ENCODE data around the gene MS4A15. TPM values are rescaled to one million over a fixed set of nuclear protein-coding genes. Genes with fewer than 3 reads are reported as not detected.

Gene MS4A15
- total and polyA plus RNA-seq, 10 of the 15 experiments (the other 5 are each of a cell fraction or from before 2014, with no cell fraction given), result 0.05 to 0.84 (median 0.45) TPM

DNA sequence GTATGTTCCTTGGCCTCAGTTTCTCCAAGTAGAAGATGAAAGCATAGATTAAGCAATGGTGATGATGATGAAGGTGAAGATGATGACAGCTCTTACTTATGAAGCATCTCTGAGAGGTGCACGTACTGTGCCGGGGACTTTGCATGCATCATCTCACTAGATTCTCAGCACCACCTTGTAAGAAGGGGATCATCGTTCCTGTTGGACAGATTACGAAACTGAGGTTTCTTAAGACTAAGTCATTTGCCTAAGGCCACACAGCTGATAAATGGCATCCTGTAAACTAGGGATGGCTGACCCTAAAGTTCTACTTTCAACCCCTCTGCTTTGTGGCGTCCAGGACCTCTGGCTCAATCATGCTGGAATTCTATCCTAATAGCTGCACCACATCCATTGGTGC, 8.7 kb downstream of the MS4A15 start (continued):
- TF ChIP-seq, protein P1, sequence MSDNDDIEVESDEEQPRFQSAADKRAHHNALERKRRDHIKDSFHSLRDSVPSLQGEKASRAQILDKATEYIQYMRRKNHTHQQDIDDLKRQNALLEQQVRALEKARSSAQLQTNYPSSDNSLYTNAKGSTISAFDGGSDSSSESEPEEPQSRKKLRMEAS (IDR thresholded peaks at IDR 0.05; ENCODE audit: low read depth, low read length), result no peak
- TF ChIP-seq, protein P2, sequence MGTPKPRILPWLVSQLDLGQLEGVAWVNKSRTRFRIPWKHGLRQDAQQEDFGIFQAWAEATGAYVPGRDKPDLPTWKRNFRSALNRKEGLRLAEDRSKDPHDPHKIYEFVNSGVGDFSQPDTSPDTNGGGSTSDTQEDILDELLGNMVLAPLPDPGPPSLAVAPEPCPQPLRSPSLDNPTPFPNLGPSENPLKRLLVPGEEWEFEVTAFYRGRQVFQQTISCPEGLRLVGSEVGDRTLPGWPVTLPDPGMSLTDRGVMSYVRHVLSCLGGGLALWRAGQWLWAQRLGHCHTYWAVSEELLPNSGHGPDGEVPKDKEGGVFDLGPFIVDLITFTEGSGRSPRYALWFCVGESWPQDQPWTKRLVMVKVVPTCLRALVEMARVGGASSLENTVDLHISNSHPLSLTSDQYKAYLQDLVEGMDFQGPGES (IDR thresholded peaks at IDR 0.05), result no peak
- no peak for TF ChIP-seq NFYB (IDR thresholded peaks at IDR 0.05; ENCODE audit: insufficient read depth, low read depth, low read length)
- no peak for TF ChIP-seq TARDBP (IDR thresholded peaks at IDR 0.05; ENCODE audit: borderline replicate concordance)
- no peak for TF ChIP-seq SP1 (IDR thresholded peaks at IDR 0.05; ENCODE audit: low read depth, low read length)
- no peak for TF ChIP-seq ASH2L (IDR thresholded peaks at IDR 0.05; ENCODE audit: borderline replicate concordance, low read depth)
- TF ChIP-seq, protein P3, sequence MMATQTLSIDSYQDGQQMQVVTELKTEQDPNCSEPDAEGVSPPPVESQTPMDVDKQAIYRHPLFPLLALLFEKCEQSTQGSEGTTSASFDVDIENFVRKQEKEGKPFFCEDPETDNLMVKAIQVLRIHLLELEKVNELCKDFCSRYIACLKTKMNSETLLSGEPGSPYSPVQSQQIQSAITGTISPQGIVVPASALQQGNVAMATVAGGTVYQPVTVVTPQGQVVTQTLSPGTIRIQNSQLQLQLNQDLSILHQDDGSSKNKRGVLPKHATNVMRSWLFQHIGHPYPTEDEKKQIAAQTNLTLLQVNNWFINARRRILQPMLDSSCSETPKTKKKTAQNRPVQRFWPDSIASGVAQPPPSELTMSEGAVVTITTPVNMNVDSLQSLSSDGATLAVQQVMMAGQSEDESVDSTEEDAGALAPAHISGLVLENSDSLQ (IDR thresholded peaks at IDR 0.05), result no peak
- no peak for TF ChIP-seq KAT2A (conservative IDR thresholded peaks at IDR 0.05; ENCODE audit: control insufficient read depth, low read depth, low read length)
- no peak for TF ChIP-seq SMAD1 (IDR thresholded peaks at IDR 0.05; ENCODE audit: low read depth, partially characterized antibody)
- TF ChIP-seq, protein P4, sequence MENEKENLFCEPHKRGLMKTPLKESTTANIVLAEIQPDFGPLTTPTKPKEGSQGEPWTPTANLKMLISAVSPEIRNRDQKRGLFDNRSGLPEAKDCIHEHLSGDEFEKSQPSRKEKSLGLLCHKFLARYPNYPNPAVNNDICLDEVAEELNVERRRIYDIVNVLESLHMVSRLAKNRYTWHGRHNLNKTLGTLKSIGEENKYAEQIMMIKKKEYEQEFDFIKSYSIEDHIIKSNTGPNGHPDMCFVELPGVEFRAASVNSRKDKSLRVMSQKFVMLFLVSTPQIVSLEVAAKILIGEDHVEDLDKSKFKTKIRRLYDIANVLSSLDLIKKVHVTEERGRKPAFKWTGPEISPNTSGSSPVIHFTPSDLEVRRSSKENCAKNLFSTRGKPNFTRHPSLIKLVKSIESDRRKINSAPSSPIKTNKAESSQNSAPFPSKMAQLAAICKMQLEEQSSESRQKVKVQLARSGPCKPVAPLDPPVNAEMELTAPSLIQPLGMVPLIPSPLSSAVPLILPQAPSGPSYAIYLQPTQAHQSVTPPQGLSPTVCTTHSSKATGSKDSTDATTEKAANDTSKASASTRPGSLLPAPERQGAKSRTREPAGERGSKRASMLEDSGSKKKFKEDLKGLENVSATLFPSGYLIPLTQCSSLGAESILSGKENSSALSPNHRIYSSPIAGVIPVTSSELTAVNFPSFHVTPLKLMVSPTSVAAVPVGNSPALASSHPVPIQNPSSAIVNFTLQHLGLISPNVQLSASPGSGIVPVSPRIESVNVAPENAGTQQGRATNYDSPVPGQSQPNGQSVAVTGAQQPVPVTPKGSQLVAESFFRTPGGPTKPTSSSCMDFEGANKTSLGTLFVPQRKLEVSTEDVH (IDR thresholded peaks at IDR 0.05; ENCODE audit: low read depth, partially characterized antibody), result no peak
- no peak for TF ChIP-seq CHD1 (IDR thresholded peaks at IDR 0.05; ENCODE audit: low read depth, low read length)
- no peak for TF ChIP-seq ETV6 (conservative IDR thresholded peaks at IDR 0.05 in 1 of 2, IDR thresholded peaks at IDR 0.05 in 1 of 2; ENCODE audit: borderline replicate concordance in 1 of 2, low read depth in 1 of 2)
- TF ChIP-seq, protein P5, sequence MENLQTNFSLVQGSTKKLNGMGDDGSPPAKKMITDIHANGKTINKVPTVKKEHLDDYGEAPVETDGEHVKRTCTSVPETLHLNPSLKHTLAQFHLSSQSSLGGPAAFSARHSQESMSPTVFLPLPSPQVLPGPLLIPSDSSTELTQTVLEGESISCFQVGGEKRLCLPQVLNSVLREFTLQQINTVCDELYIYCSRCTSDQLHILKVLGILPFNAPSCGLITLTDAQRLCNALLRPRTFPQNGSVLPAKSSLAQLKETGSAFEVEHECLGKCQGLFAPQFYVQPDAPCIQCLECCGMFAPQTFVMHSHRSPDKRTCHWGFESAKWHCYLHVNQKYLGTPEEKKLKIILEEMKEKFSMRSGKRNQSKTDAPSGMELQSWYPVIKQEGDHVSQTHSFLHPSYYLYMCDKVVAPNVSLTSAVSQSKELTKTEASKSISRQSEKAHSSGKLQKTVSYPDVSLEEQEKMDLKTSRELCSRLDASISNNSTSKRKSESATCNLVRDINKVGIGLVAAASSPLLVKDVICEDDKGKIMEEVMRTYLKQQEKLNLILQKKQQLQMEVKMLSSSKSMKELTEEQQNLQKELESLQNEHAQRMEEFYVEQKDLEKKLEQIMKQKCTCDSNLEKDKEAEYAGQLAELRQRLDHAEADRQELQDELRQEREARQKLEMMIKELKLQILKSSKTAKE (IDR thresholded peaks at IDR 0.05; ENCODE audit: low read depth, poor library complexity, severe bottlenecking), result no peak
- TF ChIP-seq MYB (IDR thresholded peaks at IDR 0.05; ENCODE audit: borderline replicate concordance, low read depth, low read length), result no peak
- no peak for TF ChIP-seq BRCA1 (IDR thresholded peaks at IDR 0.05; ENCODE audit: low read depth, low read length)
- TF ChIP-seq ZNF207 (IDR thresholded peaks at IDR 0.05; ENCODE audit: borderline replicate concordance), result no peak
- TF ChIP-seq EZH2 (IDR thresholded peaks at IDR 0.05; ENCODE audit: borderline replicate concordance, control insufficient read depth, low read depth, low read length), result no peak
- peak; percentile 25; the same call in 1 of the 2 replicates for TF ChIP-seq CREM (IDR thresholded peaks at IDR 0.05; ENCODE audit: low read depth)
- no peak for TF ChIP-seq EGR1 (IDR thresholded peaks at IDR 0.05; ENCODE audit: borderline replicate concordance in 1 of 2, low read depth in 2 of 2, low read length in 2 of 2)
- no peak for TF ChIP-seq ZSCAN29 (IDR thresholded peaks at IDR 0.05)
- no peak for TF ChIP-seq ESRRA (IDR thresholded peaks at IDR 0.05; ENCODE audit: low read length)
- TF ChIP-seq EED (IDR thresholded peaks at IDR 0.05; ENCODE audit: low read depth), result no peak
- 0 out of 2 replicates have a peak, but pooled peaks have one; percentile 15 for TF ChIP-seq YY1 (IDR thresholded peaks at IDR 0.05; ENCODE audit: low read depth, low read length)
- no peak for TF ChIP-seq RCOR1 (conservative IDR thresholded peaks at IDR 0.05; ENCODE audit: low read depth, low read length)
- TF ChIP-seq RB1 (IDR thresholded peaks at IDR 0.05; ENCODE audit: borderline replicate concordance), result no peak

Data from GM12878 (cell line).